ENCODE measurements around the gene ATP8B3.
"Not testable (repeated sequence)": the region's sequence is repeated elsewhere in the genome, so short reads cannot be mapped to it uniquely, and the experiment has no call there.

Gene ATP8B3

DNA sequence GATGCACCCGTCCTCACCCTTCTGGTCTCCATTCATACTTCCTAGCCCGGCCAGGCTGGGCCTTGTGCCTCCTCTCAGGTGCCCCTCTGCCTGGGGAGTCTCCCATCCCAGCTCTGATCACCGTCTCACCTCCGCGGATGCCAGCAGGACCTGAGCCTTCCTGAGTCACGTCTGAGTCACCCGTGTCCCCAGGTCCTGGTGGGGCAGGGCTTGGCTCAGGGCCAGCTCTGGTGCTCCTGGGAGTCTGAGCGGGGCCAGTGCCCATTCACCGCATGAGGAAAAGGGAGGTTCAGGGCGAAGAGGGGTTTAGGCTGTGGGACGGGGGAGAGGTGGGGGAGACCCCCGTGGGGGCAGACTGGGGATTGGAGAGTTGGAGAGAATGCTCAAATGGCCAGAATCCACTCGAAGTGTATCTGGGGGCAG, 593 bp downstream of the ATP8B3 start:
- Mint-ChIP-seq H3K4me1 (peaks cover 17 to 18% of the 10 kb centered on the region in 2 donors), H3K27ac (peak overlapping the region; percentile 70), H3K9me3 (no peaks in the 10 kb centered on the region), H3K27me3 (no peaks in the 10 kb centered on the region), H3K36me3 (peaks cover 7 to 10% of the 10 kb centered on the region in 2 donors), H3K4me3 (peak overlapping the region; percentile 76 to 85)
- ATAC-seq (replicated peaks) (no peak), DNase-seq (no peak)

DNA sequence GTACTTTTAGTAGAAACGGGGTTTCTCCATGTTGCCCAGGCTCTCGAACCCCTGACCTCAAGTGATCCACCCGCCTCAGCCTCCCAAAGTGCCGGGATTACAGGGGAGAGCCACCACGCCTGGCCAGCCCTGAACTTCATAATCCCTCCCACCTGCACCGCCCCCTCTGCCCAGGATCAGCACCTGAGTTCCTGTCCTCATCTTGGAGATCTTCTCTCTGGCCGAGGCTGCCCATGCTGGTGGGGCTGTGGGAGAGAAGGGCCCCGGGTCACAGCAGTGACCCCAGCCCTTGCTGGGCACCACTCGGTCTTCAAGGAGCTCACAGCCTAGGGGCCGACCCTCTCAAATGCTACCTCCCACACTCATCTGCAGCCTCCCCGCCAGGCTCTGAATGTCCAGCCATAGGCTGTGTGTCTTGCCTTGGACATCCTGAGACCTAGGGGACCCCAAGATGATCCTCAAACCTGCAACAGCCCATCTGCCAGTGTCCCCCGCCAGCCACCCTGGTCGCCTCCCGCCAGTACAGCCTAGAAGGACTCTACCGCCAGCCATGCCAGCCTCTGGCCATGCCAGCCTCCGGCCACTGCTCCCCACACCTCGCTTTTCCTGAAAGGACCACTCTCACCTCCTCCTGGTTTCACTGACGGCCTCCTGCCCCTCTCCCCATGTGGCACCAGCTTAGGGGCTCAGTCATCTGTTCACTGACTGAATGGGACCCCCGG, 1.5 kb downstream of the ATP8B3 start:
- ATAC-seq (replicated peaks) (no peak), DNase-seq (no peak)
- no peaks in the 10 kb centered on the region for H3K9me3 Mint-ChIP-seq
- H3K36me3 Mint-ChIP-seq, result peaks cover 5 to 7% of the 10 kb centered on the region in 2 donors
- H3K27me3 Mint-ChIP-seq, result no peaks in the 10 kb centered on the region
- peak overlapping the region; percentile 68 for H3K27ac Mint-ChIP-seq
- H3K4me1 Mint-ChIP-seq, result peaks cover 17 to 18% of the 10 kb centered on the region in 2 donors
- no peak overlapping the region for H3K4me3 Mint-ChIP-seq

GRCh38 chr19:1809678-1810077, 2.4 kb downstream of the ATP8B3 start:
- H3K27me3 Mint-ChIP-seq, result no peaks in the 10 kb centered on the region
- H3K27ac Mint-ChIP-seq, result no peak overlapping the region
- peaks cover 0 to 2% of the 10 kb centered on the region in 2 donors for H3K36me3 Mint-ChIP-seq
- no peak for ATAC-seq (replicated peaks)
- DNase-seq, result no peak
- H3K4me1 Mint-ChIP-seq, result peaks cover 17 to 18% of the 10 kb centered on the region in 2 donors
- H3K4me3 Mint-ChIP-seq, result no peak overlapping the region
- H3K9me3 Mint-ChIP-seq, result no peaks in the 10 kb centered on the region

GRCh38 chr19:1808395-1808731, 3.7 kb downstream of the ATP8B3 start:
- Mint-ChIP-seq H3K27me3 (no peaks in the 10 kb centered on the region), H3K4me1 (peaks cover 13% of the 10 kb centered on the region in 2 donors)

GRCh38 chr19:1807695-1808394, 4.2 kb downstream of the ATP8B3 start:
- Mint-ChIP-seq H3K27me3 (no peaks in the 10 kb centered on the region), H3K4me1 (peaks cover 8 to 9% of the 10 kb centered on the region in 2 donors), H3K27ac (no peak overlapping the region), H3K36me3 (no peaks in the 10 kb centered on the region), H3K9me3 (no peaks in the 10 kb centered on the region), H3K4me3 (no peak overlapping the region)
- ATAC-seq (replicated peaks), result no peak
- DNase-seq, result no peak

More at GRCh38 chr19:1808395-1808731, 3.7 kb downstream of the ATP8B3 start:
- no peaks in the 10 kb centered on the region for H3K9me3 Mint-ChIP-seq
- no peak overlapping the region for H3K4me3 Mint-ChIP-seq
- ATAC-seq (replicated peaks) (no peak), DNase-seq (no peak)
- H3K36me3 Mint-ChIP-seq, result no peaks in the 10 kb centered on the region
- H3K27ac Mint-ChIP-seq, result no peak overlapping the region

- Mint-ChIP-seq H3K27me3 (no peaks in the 10 kb centered on the region), H3K4me1 (peaks cover under 1 to 3% of the 10 kb centered on the region in 2 donors), H3K9me3 (no peaks in the 10 kb centered on the region), H3K27ac (no peak overlapping the region), H3K36me3 (no peaks in the 10 kb centered on the region), H3K4me3 (no peak overlapping the region)
- ATAC-seq (replicated peaks), result no peak
- DNase-seq, result no peak
Observed at GRCh38 chr19:1807030-1807694, 4.9 kb downstream of the ATP8B3 start.

- DNase-seq (no peak), ATAC-seq (replicated peaks) (no peak)
- no peaks in the 10 kb centered on the region for H3K36me3 Mint-ChIP-seq
- H3K4me1 Mint-ChIP-seq, result peaks cover 0 to under 1% of the 10 kb centered on the region in 2 donors
- no peaks in the 10 kb centered on the region for H3K9me3 Mint-ChIP-seq
- H3K27me3 Mint-ChIP-seq, result no peaks in the 10 kb centered on the region
- H3K4me3 Mint-ChIP-seq, result no peak overlapping the region
- no peak overlapping the region for H3K27ac Mint-ChIP-seq
Observed at GRCh38 chr19:1806184-1807029, 5.7 kb downstream of the ATP8B3 start.

GRCh38 chr19:1805401-1806183, 6.5 kb downstream of the ATP8B3 start:
- no peak for DNase-seq
- Mint-ChIP-seq H3K9me3 (no peaks in the 10 kb centered on the region), H3K4me1 (no peaks in the 10 kb centered on the region), H3K27me3 (no peaks in the 10 kb centered on the region), H3K36me3 (no peaks in the 10 kb centered on the region), H3K4me3 (no peak overlapping the region), H3K27ac (no peak overlapping the region)
- ATAC-seq (replicated peaks), result no peak

DNA sequence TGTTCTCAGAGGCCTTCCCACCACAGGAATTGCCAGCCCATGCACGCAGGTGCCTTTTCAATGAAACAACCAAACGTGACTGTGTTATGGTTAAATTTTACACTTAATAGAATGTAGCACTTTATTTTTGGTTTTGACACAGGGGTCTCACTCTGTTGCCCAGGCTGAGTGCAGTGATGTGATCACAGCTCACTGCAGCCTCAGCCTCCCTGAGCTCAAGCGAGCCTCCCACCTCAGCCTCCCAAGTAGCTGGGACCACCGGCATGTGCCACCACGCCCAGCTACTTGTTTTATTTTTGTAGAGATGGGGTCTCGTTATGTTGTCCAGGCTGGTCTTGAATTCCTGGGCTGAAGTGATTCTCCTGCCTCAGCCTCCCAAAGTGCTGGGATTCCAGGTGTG, 7.2 kb downstream of the ATP8B3 start:
- no peak for DNase-seq
- no peaks in the 10 kb centered on the region for H3K36me3 Mint-ChIP-seq
- H3K9me3 Mint-ChIP-seq, result no peaks in the 10 kb centered on the region
- no peak for ATAC-seq (replicated peaks)
- H3K4me3 Mint-ChIP-seq, result no peak overlapping the region
- no peak overlapping the region for H3K27ac Mint-ChIP-seq
- no peaks in the 10 kb centered on the region for H3K4me1 Mint-ChIP-seq
- H3K27me3 Mint-ChIP-seq, result no peaks in the 10 kb centered on the region

DNA sequence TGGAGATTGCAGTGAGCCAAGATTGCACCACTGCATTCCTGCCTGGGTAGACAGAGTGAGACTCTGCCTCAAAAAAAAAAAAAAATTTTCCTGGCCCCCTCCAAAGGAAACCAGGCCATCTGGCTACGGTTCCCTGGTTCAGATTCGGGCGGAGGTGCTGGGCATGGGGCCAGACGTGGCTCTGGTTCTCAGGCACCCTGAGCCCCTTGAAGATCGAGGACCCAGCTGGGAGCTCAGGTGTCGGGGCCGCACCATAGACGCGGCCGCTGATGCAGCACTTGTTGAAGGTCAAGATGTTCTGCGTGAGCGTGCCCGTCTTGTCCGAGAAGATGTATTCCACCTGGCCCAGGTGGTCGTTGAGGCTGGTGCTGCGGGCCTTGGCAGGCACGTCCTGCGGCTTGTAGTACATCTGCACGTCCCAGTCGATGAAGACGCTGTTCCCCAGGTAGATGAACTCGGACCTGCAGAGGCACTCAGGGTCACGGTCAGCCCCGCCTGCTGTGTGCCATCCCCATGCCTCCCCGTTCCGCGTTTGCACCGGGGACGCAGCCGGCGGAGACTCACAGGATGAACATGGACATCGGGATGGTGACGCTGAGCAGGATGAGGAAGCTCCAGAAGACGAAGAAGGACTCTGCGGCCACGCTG, 12.3 kb downstream of the ATP8B3 start:
- ATAC-seq (replicated peaks) (no peak), DNase-seq (no peak)
- H3K27me3 Mint-ChIP-seq, result peaks cover 14 to 18% of the 10 kb centered on the region in 2 donors
- no peak overlapping the region for H3K4me3 Mint-ChIP-seq
- no peaks in the 10 kb centered on the region for H3K9me3 Mint-ChIP-seq
- peaks cover 0 to 4% of the 10 kb centered on the region in 2 donors for H3K4me1 Mint-ChIP-seq
- H3K36me3 Mint-ChIP-seq, result no peaks in the 10 kb centered on the region
- H3K27ac Mint-ChIP-seq, result no peak overlapping the region

DNA sequence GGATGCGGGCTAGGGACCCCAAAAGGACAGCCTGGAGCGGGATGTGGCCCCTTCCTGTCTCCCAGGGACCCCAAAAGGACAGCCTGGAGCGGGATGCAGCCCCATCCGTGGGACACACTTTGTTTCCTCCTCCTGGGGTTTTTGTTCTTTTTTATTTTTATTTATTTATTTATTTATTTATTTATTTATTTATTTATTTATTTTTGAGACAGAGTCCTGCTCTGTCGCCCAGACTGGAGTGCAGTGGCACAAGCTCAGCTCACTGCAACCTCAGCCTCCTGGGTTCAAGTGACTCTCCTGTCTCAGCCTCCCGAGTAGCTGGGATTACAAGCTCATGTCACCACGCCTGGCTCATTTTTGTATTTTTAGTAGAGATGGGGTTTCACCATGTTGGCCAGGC, 14.8 kb downstream of the ATP8B3 start:
- not testable (repeated sequence) for H3K4me3 Mint-ChIP-seq; ATAC-seq (replicated peaks); H3K4me1 Mint-ChIP-seq; H3K27ac Mint-ChIP-seq; H3K36me3 Mint-ChIP-seq; H3K9me3 Mint-ChIP-seq; DNase-seq
- H3K27me3 Mint-ChIP-seq, result peaks cover 30 to 32% of the 10 kb centered on the region in 2 donors

DNA sequence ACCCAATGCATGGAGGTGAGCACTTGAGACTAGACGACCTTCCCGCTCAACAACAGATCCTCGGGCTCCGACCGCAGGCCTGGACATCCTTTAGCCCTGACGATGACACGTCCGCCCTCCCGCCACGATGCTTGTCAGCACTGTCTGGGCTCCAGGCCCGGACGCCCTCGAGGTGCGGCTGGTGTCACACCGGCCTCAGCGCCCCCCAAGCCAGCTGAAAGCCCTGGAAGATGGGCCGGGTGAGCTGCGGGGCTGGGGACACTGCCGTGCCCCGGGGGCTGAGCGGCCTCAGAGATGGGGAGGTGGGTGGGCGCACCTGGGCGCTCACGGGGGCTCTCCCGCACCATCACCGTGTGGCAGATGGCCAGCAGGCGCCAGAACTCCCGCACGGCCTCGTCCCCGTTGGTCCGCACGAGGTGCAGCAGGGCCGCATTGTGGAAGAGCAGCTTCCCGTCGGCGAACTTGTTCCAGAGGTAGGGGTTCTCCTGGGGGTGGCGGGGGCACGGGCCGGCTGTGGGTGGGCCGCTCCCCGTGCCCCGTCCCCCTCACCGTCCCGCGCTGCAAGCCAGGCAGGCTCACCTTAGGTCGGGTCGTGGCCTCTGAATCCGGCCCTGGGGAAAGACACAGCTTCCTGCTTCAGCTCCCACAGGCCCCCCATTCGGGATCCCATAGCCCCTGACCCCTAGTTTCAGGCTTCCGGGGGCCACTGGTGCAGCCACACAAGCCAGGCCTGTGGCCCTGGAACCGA, 15.5 kb downstream of the ATP8B3 start:
- no peak overlapping the region for H3K4me3 Mint-ChIP-seq
- H3K9me3 Mint-ChIP-seq, result no peaks in the 10 kb centered on the region
- no peak for DNase-seq
- H3K36me3 Mint-ChIP-seq, result no peaks in the 10 kb centered on the region
- ATAC-seq (replicated peaks), result peak in 1 of 2 donors; percentile 6
- H3K4me1 Mint-ChIP-seq, result peaks cover 0 to 4% of the 10 kb centered on the region in 2 donors
- H3K27ac Mint-ChIP-seq, result no peak overlapping the region
- H3K27me3 Mint-ChIP-seq, result peaks cover 30 to 32% of the 10 kb centered on the region in 2 donors

Data from stimulated activated naive B cell treated with anti-CD40 and anti-IgM and Interleukin-4, amounts not matched to agents 10 μg/mL and 1 μg/mL and 100 μg/mL, for 72 hours (primary cell).